Kasumi-1 (cell line): ENCODE measurements around the gene AFP.
A peak's percentile ranks its signal among the peaks of the same experiment; 100 is the strongest.

Experiments
- DNase-seq, 2 experiments: peaks; one replicate each; lab custom pipeline; 2025; lab: John Stamatoyannopoulos, UW

Gene AFP

DNA sequence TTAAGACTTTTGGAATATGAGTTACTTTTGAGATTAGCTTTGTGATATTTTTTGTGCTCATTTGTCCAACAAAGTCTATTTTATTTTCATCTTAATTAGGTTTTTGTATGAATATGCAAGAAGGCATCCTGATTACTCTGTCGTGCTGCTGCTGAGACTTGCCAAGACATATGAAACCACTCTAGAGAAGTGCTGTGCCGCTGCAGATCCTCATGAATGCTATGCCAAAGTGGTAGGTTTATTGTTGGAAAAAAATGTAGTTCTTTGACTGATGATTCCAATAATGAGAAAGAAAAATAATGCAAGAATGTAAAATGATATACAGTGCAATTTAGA is 21.1 kb upstream of the AFP start:
- no peak for DNase-seq

- DNase-seq: no peak
Measured at GRCh38 chr4:73415807-73416238, 20.2 kb upstream of the AFP start.

DNA sequence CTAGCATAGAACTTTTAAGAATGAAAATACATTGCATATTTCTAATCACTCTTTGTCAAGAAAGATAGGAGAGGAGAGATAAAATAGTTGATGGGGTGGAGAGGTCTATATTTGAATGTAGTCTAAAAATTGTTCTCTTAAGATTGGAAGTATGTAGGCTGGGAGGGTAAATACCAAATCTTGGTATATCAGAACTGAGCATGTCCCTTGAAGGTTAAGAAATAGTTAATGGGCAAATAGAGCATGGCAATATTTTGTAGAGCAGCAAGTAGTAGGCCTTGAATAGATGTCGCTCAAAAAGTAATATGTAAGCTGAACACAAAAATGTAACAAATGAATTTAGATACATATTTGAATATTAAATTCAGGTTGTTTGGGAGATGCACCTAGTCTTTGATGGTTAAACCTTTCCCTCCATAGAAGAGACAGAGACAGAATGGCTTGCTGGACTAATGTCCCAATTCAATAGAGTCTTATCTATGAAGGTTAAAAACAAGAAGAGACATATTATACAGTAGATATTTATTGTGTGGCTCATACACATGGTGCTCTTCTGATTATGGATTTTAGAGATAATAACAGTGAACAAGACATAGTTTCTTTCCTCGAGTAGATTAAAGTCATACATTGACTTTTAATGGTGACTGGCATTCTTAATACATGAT is 19.5 kb upstream of the AFP start:
- no peak for DNase-seq

- DNase-seq: no peak
Measured at GRCh38 chr4:73417342-73417741, 18.7 kb upstream of the AFP start.

DNA sequence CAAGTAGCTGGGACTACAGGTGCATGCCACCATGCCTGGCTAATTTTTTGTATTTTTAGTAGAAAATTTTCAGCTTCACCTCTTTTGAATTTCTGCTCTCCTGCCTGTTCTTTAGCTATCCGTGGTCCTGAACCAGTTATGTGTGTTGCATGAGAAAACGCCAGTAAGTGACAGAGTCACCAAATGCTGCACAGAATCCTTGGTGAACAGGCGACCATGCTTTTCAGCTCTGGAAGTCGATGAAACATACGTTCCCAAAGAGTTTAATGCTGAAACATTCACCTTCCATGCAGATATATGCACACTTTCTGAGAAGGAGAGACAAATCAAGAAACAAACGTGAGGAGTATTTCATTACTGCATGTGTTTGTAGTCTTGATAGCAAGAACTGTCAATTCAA is 18.0 kb upstream of the AFP start:
- peak; percentile 10 to 20 for DNase-seq

- DNase-seq: no peak
Measured at GRCh38 chr4:73418677-73419076, 17.3 kb upstream of the AFP start.

- no peak for DNase-seq
Measured at GRCh38 chr4:73419106-73420038, 16.6 kb upstream of the AFP start.

DNA sequence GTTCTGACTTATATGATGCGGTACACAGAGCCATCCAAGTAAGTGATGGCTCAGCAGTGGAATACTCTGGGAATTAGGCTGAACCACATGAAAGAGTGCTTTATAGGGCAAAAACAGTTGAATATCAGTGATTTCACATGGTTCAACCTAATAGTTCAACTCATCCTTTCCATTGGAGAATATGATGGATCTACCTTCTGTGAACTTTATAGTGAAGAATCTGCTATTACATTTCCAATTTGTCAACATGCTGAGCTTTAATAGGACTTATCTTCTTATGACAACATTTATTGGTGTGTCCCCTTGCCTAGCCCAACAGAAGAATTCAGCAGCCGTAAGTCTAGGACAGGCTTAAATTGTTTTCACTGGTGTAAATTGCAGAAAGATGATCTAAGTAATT is 15.4 kb upstream of the AFP start:
- DNase-seq: no peak

DNA sequence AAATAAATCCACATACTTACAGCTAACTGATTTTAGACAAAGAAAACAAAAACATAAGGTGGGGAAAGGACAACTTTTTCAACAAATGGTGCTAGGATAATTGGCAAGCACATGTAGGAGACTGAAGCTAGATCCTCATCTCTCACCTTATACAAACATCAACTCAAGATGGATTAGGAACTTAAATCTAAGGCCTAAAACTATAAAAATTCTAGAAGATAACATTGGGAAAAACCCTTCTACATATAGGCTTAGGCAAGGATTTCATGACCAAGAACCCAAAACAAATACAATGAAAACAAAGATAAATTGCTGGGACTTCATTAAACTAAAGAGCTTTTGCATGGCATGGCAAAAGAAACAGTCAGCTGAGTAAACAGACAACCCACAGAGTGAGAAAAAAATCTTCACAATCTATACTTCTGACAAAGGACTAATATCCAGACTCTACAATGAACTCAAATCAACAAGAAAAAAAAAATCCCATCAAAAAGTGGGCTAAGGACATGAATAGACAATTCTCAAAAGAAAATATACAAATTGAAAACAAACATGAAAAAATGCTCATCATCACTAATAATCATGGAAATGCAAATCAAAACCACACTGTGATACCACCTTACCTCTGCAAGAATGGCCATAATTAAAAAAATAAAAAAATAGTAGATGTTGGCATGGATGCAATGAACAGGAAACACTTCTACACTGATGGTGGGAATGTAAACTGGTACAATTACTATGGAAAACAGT is 14.1 kb upstream of the AFP start:
- DNase-seq: no peak

DNA sequence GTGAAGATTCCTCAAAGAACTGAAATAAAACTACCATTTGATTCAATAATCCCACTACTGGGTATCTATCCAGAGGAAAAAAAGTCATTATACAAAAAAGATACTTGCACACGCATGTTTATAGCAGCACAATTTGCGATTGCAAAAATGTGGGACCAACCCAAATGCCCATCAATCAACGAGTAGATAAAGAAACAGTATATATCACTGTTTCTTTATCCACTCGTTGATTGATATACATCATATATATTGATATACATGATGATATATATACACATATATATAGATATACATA is 13.6 kb upstream of the AFP start:
- DNase-seq: no peak

DNA sequence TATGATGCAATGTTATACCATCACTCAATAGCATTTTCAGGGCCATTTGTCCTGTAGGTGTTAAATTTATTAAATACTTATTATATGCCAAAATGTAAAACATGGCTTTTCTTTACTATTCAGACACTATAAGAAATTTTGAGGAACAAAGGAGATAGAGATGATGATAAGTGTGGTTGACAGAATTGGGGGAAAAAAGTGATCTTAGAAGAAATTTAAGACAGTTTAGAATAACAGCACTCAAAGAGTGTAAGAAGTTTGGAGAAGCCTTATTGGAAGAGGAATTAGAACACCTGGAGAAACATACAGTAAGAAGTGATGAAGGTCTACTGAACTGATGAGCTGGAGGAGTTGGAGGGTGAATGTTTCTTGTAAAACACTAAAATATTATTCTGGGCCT is 12.8 kb upstream of the AFP start:
- no peak for DNase-seq

GRCh38 chr4:73426666-73427065 is 9.4 kb upstream of the AFP start:
- DNase-seq: no peak

- DNase-seq: no peak
Measured at GRCh38 chr4:73429118-73429517, 6.9 kb upstream of the AFP start.

- no peak for DNase-seq
Measured at GRCh38 chr4:73429826-73430587, 6.0 kb upstream of the AFP start.

GRCh38 chr4:73431813-73432168 is 4.2 kb upstream of the AFP start:
- no peak for DNase-seq

GRCh38 chr4:73432169-73433000 is 3.6 kb upstream of the AFP start:
- DNase-seq: no peak

DNA sequence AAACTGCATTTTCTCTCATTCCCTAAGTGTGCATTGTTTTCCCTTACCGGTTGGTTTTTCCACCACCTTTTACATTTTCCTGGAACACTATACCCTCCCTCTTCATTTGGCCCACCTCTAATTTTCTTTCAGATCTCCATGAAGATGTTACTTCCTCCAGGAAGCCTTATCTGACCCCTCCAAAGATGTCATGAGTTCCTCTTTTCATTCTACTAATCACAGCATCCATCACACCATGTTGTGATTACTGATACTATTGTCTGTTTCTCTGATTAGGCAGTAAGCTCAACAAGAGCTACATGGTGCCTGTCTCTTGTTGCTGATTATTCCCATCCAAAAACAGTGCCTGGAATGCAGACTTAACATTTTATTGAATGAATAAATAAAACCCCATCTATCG is 2.9 kb upstream of the AFP start:
- no peak for DNase-seq

- peak; percentile 40 to 56 for DNase-seq
Measured at GRCh38 chr4:73434311-73434710, 1.7 kb upstream of the AFP start.

GRCh38 chr4:73436674-73437557 is 895 bp downstream of the AFP start:
- no peak for DNase-seq

- DNase-seq: no peak
Measured at GRCh38 chr4:73437558-73437956, 1.5 kb downstream of the AFP start.
